HL-60 (cell line): ENCODE data around the gene DMAC2.

Source experiments
- POLR2AphosphoS5 ChIP-seq: IDR thresholded peaks from 2 replicates; pipeline ENCODE4 v1.6.1; 2012; ENCODE audit warnings: low read depth
- REST ChIP-seq: IDR thresholded peaks from 2 replicates; pipeline ENCODE4 v1.6.1; 2012; ENCODE audit warnings: low read depth; ENCODE audit not compliant: insufficient replicate concordance
- SPI1 ChIP-seq: IDR thresholded peaks from 2 replicates; pipeline ENCODE4 v1.6.1; 2012; ENCODE audit warnings: low read depth, mild to moderate bottlenecking, borderline replicate concordance
- TF ChIP-seq, protein P1 (sequence below): IDR thresholded peaks from one replicate; pipeline ENCODE4 v1.5.1; 2011; ENCODE audit warnings: low read length, control low read depth, inconsistent platforms; ENCODE audit not compliant: insufficient read depth

DNA sequence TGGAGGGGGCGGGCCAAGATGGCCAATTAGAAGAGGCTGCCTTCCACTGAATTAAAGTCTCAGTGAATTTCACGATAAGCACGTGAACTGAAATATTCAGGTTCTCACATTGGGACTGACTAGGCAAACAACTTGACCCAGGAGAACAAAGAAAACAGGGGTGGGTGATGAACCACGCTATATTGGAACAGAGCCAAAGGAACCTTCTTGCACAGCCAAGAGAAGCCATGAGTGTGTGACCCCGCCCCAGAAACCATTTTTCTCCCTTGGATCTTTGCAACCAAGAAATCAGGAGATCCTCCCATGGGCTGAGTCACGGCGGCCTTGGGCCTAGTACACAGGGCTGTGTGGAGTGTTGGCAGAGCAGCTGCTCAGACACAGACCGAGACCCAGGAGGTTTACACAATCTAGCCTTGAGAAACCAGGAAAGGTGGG, 40.1 kb upstream of the DMAC2 start:
- TF ChIP-seq, protein P1, sequence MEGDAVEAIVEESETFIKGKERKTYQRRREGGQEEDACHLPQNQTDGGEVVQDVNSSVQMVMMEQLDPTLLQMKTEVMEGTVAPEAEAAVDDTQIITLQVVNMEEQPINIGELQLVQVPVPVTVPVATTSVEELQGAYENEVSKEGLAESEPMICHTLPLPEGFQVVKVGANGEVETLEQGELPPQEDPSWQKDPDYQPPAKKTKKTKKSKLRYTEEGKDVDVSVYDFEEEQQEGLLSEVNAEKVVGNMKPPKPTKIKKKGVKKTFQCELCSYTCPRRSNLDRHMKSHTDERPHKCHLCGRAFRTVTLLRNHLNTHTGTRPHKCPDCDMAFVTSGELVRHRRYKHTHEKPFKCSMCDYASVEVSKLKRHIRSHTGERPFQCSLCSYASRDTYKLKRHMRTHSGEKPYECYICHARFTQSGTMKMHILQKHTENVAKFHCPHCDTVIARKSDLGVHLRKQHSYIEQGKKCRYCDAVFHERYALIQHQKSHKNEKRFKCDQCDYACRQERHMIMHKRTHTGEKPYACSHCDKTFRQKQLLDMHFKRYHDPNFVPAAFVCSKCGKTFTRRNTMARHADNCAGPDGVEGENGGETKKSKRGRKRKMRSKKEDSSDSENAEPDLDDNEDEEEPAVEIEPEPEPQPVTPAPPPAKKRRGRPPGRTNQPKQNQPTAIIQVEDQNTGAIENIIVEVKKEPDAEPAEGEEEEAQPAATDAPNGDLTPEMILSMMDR: no peak
- TF ChIP-seq REST (no peak), POLR2AphosphoS5 (no peak), SPI1 (no peak)
